GM10248 (cell line): ENCODE data around the gene TWIST2.

Source experiments
- CTCF ChIA-PET: fragments of 300-600 bp; sonication (Branson Sonifier 250); formaldehyde crosslinking; extraction: SDS; loops from one replicate; lab custom pipeline; 2021; ENCODE audit warnings: antibody characterized with exemption; lab: Yijun Ruan, JAX
- POLR2A ChIA-PET: fragments of 350-650 bp; sonication (Branson Sonifier 250); formaldehyde crosslinking; extraction: SDS; loops from one replicate; lab custom pipeline; 2020; ENCODE audit warnings: antibody characterized with exemption; lab: Yijun Ruan, JAX
- DNase-seq: peaks from one replicate; pipeline ENCODE4 v3.0.0; 2012; ENCODE audit errors: extremely low spot score
- TF ChIP-seq, protein P1 (sequence below): IDR thresholded peaks from 2 replicates; pipeline ENCODE4 v1.5.1; 2012; ENCODE audit warnings: mild to moderate bottlenecking, low read depth; ENCODE audit errors: extremely low read depth, missing control alignments, control extremely low read depth

Gene TWIST2

GRCh38 chr2:238905224-238905623 is 57.3 kb downstream of the TWIST2 start:
- CTCF ChIA-PET: interaction anchor here (1.0 kb wide), 1 partner anchor 13 kb away, joined by 3 read pairs; no protein-coding TSS in a partner anchor
- DNase-seq: no peak
- POLR2A ChIA-PET: no interaction called here
- TF ChIP-seq, protein P1, sequence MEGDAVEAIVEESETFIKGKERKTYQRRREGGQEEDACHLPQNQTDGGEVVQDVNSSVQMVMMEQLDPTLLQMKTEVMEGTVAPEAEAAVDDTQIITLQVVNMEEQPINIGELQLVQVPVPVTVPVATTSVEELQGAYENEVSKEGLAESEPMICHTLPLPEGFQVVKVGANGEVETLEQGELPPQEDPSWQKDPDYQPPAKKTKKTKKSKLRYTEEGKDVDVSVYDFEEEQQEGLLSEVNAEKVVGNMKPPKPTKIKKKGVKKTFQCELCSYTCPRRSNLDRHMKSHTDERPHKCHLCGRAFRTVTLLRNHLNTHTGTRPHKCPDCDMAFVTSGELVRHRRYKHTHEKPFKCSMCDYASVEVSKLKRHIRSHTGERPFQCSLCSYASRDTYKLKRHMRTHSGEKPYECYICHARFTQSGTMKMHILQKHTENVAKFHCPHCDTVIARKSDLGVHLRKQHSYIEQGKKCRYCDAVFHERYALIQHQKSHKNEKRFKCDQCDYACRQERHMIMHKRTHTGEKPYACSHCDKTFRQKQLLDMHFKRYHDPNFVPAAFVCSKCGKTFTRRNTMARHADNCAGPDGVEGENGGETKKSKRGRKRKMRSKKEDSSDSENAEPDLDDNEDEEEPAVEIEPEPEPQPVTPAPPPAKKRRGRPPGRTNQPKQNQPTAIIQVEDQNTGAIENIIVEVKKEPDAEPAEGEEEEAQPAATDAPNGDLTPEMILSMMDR: no peak

DNA sequence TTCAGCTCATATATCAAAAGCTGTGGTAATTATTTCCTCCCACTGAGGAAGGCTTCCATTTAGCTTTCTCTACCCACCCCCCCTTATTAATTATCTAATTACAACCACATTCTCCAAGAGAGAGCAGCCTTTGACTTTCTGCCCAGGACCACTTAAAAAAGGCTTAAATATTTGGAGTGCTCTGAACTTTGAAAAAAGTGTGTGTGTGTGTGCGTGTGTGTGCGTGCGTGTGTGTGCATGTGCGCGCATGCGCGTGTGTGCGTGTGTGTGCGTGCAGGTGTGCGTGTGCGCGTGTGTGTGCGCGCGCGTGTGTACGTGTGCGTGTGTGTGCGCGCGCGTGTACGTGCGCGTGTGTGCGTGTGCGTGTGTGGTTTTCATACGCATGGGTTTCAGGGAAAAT is 57.8 kb downstream of the TWIST2 start:
- TF ChIP-seq, protein P1: no peak
- CTCF ChIA-PET: interaction anchor here (1.0 kb wide), 1 partner anchor 12 kb away, joined by 3 read pairs; no protein-coding TSS in a partner anchor
- no peak for DNase-seq
- POLR2A ChIA-PET: no interaction called here

- ChIA-PET CTCF (no interaction called here), POLR2A (no interaction called here)
- TF ChIP-seq, protein P1: no peak
- DNase-seq: no peak
Observed at GRCh38 chr2:238906254-238906935, 58.5 kb downstream of the TWIST2 start.

DNA sequence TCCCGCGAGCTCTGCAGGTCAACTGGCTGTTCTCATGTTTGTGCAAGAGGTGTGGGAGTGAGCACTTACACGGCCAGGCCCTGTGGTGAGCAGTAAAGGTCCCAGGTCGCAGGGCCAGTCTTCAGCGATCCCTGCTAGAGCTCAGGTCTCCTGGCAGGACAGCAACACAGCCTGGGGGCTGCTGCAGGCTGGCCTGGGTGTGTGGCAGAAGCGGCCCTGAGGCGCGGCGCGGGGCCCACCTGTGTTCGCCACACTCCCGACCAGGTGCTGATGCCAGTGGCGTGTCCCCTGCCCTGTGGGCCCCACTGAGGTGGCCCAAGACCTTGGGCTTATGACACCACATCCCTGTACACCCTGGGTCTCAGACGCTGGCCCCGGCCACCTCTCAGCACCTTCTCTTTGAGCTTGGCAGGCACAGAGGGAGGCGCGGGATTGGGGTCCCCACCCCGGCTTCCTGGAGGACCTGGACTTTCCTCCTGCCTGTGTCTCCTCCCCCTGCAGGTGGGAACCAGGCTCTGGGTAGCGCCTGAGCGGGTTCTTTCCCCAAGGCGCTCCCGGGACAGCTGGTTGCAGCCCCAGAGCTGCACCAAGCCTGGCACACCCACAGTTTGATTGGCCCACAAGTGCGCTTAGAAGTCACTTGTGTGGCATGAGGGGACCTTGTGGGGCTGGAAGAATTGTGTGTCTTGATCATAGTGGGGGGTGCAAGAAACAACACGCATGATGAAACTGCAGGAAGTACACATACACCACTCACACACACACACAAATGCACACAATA is 59.2 kb downstream of the TWIST2 start:
- ChIA-PET POLR2A (interaction anchor here (0.5 kb wide), 1 partner anchor 1462 kb away, joined by 5 read pairs; no protein-coding TSS in a partner anchor), CTCF (no interaction called here)
- no peak for DNase-seq
- TF ChIP-seq, protein P1: no peak

DNA sequence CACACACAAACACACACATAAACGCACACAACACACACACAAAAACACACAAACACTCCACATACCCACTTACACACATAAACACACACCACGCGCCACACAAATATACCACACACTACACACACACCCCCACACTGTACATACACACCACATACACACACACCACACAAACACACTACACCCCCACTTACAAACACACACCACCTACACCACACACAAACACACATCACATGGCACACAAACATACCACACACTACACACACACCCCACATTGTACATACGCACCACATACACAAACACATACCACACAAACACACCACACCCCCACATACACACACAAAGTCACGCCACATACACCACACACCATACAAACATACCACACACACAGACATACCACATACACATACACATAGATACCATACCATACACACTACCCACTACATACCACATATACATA is 59.9 kb downstream of the TWIST2 start:
- DNase-seq: no peak
- TF ChIP-seq, protein P1: no peak
- CTCF ChIA-PET: no interaction called here
- POLR2A ChIA-PET: interaction anchor here (0.5 kb wide), 1 partner anchor 1462 kb away, joined by 5 read pairs; no protein-coding TSS in a partner anchor
